Left kidney (tissue), 2 donors: ENCODE measurements around the gene SLC22A16. TPM values are rescaled to one million over a fixed set of nuclear protein-coding genes. Genes with fewer than 3 reads are reported as not detected.

Source experiments
- DNase-seq: peaks from one replicate; pipeline ENCODE4 v3.0.0-alpha.2; 2013
- polyA plus RNA-seq: library from polyadenylated mRNA; unstranded; fragments of 120-200 nt; gene quantifications from one replicate; pipeline ENCODE4 v1.2.1, GENCODE V29; 2013; ENCODE audit not compliant: insufficient read length

Gene SLC22A16
- polyA plus RNA-seq, 1 donor, result 0.40 TPM

- DNase-seq, result no peak
These were observed 71.8 kb downstream of the SLC22A16 start for GRCh38 chr6:110404607-110405006.

GRCh38 chr6:110401585-110402176 is 74.7 kb downstream of the SLC22A16 start:
- no peak for DNase-seq

GRCh38 chr6:110400208-110400607 is 76.2 kb downstream of the SLC22A16 start:
- no peak for DNase-seq

- DNase-seq, result no peak
These were observed 77.0 kb downstream of the SLC22A16 start for GRCh38 chr6:110399219-110400071.

GRCh38 chr6:110398778-110399177 is 77.6 kb downstream of the SLC22A16 start:
- no peak for DNase-seq

- no peak for DNase-seq
These were observed 81.2 kb downstream of the SLC22A16 start for GRCh38 chr6:110395221-110395620.

GRCh38 chr6:110394409-110394808 is 82.0 kb downstream of the SLC22A16 start:
- DNase-seq, result no peak

- no peak for DNase-seq
These were observed 83.7 kb downstream of the SLC22A16 start for GRCh38 chr6:110392727-110393126.

GRCh38 chr6:110390404-110390803 is 86.0 kb downstream of the SLC22A16 start:
- no peak for DNase-seq

- DNase-seq, result no peak
These were observed 86.6 kb downstream of the SLC22A16 start for GRCh38 chr6:110389689-110390382.

- DNase-seq, result no peak
These were observed 88.4 kb downstream of the SLC22A16 start for GRCh38 chr6:110387986-110388385.

GRCh38 chr6:110385458-110385863 is 91.0 kb downstream of the SLC22A16 start:
- DNase-seq, result no peak

- no peak for DNase-seq
These were observed 97.9 kb downstream of the SLC22A16 start for GRCh38 chr6:110378552-110378951.

Other genes with a start within 250 kb of the SLC22A16 start
- 14.7 TPM for gene METTL24, start 118.3 kb downstream of the SLC22A16 start, polyA plus RNA-seq
- gene DDO, start 61.0 kb downstream of the SLC22A16 start, polyA plus RNA-seq, result 0.60 TPM